PC-3 (cell line): ENCODE results near the gene TRIM56.

Experiments used
- CTCF ChIP-seq: fragments of 300-600 bp; sonication (generic); conservative IDR thresholded peaks from 2 replicates; pipeline ENCODE4 v1.5.1; 2017; ENCODE audit warnings: antibody characterized with exemption, low read depth, mild to moderate bottlenecking, low read length
- EZH2 ChIP-seq: fragments of 300-600 bp; sonication (generic); IDR thresholded peaks from one replicate; pipeline ENCODE4 v1.6.1; 2017; ENCODE audit warnings: antibody characterized with exemption, mild to moderate bottlenecking, low read length; ENCODE audit not compliant: unreplicated experiment

- no peak for TF ChIP-seq CTCF
- TF ChIP-seq EZH2, result no peak
These were observed 52.5 kb downstream of the TRIM56 start for GRCh38 chr7:101137651-101138212.
